Cardiac septum (tissue), 1 donor: ENCODE data around the gene ARPC2. TPM values are rescaled to one million over a fixed set of nuclear protein-coding genes. Genes with fewer than 3 reads are reported as not detected.

Source experiments
- DNase-seq: peaks from one replicate; pipeline ENCODE4 v3.0.0-alpha.2; 2020; ENCODE audit warnings: low spot score
- intact Hi-C: fragments of 100-400 bp; cut with DNase I; formaldehyde crosslinking; loops from one replicate; pipeline ENCODE4 v1.14.0; 2022
- microRNA-seq: library from miRNA; unstranded; fragments of <30 nt; microRNA quantifications from one replicate; pipeline ENCODE4 v1.2.0, GENCODE V29; 2020
- total RNA-seq: library from RNA; stranded (reverse); fragmentation: NEBNext Ultra II Directional; extraction: Animal tissue kit (Norgen Biotek cat#: 25700); gene quantifications from one replicate; pipeline ENCODE4 v1.2.1, GENCODE V29; 2021
- donor health status: DM: no; HTN: no; CAD: no.

ARPC2 gene
- total RNA-seq, 1 donor from 2014 or later, result 172 TPM

GRCh38 chr2:218295029-218295428 is 78.0 kb downstream of the ARPC2 start:
- DNase-seq, result no peak
- intact Hi-C loops, result loop anchor here (10.0 kb wide), 1 partner anchor 350 kb away; no protein-coding TSS in a partner anchor

- no peak for DNase-seq
- intact Hi-C loops, result loop anchor here (10.0 kb wide), 1 partner anchor 349 kb away; no protein-coding TSS in a partner anchor
Measured at GRCh38 chr2:218296200-218296599, 79.2 kb downstream of the ARPC2 start.

- DNase-seq, result no peak
Measured at GRCh38 chr2:218296847-218297246, 79.9 kb downstream of the ARPC2 start.

DNA sequence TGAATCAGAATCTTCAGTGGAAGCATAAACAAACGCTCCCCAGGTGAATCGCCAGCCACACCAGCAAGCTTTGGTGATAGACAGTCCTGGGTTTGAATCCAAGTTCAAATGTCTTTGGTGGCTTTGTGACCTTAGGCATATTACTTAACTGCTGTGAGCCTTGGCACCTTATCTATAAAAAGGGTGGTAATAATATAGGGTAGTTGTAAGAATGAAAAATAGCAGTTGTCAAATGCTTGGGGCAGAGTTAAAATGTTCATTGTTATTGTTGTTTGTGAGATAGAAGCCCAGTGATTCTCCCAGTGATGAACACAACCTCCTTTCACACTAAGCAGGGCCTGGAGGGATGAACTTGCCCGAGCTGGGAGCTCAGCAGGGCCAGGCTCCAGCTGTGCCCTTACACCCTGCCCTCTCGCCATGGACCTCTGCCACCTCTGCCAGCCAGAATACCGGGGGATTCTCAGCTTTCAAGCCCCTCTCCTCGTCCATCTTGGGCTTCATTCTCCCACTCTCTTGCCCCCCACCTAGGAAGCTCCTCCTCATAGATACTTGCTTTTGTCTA is 81.4 kb downstream of the ARPC2 start:
- intact Hi-C loops, result loop anchor here (10.0 kb wide), 1 partner anchor 346 kb away; no protein-coding TSS in a partner anchor
- no peak for DNase-seq

More at GRCh38 chr2:218296847-218297246, 79.9 kb downstream of the ARPC2 start:
- intact Hi-C loops, result loop anchor here (10.0 kb wide), 1 partner anchor 348 kb away; no protein-coding TSS in a partner anchor

DNA sequence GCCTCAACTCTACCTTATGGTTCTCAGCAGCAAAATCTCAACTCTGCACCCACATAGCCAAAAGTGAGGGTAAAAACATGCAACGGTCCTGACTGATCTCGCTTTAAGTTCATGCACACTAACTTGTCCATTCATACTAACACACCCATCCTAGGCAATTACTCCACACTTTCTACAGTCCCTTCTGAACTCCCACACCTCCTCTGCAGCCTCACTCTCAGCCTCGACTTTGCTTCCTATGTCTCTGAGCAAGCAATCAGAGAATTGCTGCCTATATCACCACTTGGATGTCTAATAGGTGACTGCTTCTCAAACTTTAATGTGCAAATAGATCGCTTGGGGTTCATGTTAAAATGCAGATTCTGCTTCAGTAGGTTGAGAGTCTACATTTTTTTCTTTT is 83.2 kb downstream of the ARPC2 start:
- intact Hi-C loops, result no loop called here
- no peak for DNase-seq

GRCh38 chr2:218301176-218301819 is 84.3 kb downstream of the ARPC2 start:
- intact Hi-C loops, result loop anchor here (1.0 kb wide), 2 partner anchors 55 to 165 kb away; partner anchors contain the start of gene CATIP
- DNase-seq, result peak; percentile 87

Small RNA genes lying within 50 kb of the gene (microRNA-seq; reads per million reads assigned to microRNA genes)
- gene MIR6513, result 4.9 reads per million, percentile 5 among the genes with 10 or more reads in this experiment

Other genes with a start within 250 kb of the ARPC2 start
- gene TNS1, start 214.2 kb upstream of the ARPC2 start, total RNA-seq, result 870 TPM
- not detected for gene RUFY4, start 147.9 kb upstream of the ARPC2 start, total RNA-seq
- 2.2 TPM for gene CXCR2, start 91.2 kb upstream of the ARPC2 start, total RNA-seq
- gene CXCR1, start 50.2 kb upstream of the ARPC2 start, total RNA-seq, result 1.9 TPM
- 1.2 TPM for gene GPBAR1, start 43.8 kb downstream of the ARPC2 start, total RNA-seq
- gene AAMP, start 52.9 kb downstream of the ARPC2 start, total RNA-seq, result 56.3 TPM
- 72.6 TPM for gene PNKD, start 53.3 kb downstream of the ARPC2 start, total RNA-seq
- gene TMBIM1, start 75.3 kb downstream of the ARPC2 start, total RNA-seq, result 143 TPM
- not detected for gene CATIP, start 139.7 kb downstream of the ARPC2 start, total RNA-seq
- gene SLC11A1, start 165.1 kb downstream of the ARPC2 start, total RNA-seq, result 6.4 TPM
- 100 TPM for gene CTDSP1, start 182.7 kb downstream of the ARPC2 start, total RNA-seq
- not detected for gene VIL1, start 201.9 kb downstream of the ARPC2 start, total RNA-seq